GM04504 (cell line): Measurements from ENCODE around the gene CC2D1A.

Source experiments
- DNase-seq: peaks from one replicate; pipeline ENCODE4 v3.0.0-alpha.2; 2012; ENCODE audit warnings: low read depth

The CC2D1A gene

DNA sequence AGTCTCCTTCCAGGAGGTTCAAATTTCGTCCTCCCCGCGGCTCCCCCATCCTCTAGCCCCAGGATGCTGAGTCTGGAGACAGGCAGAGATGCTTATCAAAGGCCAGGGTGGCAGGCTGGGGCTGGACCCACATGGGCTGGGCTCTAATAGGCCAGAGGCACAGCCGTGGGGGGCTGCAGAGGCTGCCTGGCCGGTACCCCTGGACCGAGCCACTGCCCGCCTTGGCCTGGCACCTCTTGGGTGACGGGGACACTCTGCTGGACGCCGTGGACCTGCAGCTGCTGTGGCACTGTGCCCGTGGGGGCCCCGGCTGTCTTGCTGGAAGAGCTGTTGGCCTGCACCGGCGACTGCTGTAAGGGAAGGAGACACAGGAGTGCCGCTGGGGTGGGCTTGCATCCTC is 74.3 kb downstream of the CC2D1A start:
- DNase-seq = no peak
